ENCODE results near the gene DENND5B. TPM values are rescaled to one million over a fixed set of nuclear protein-coding genes. Genes with fewer than 3 reads are reported as not detected.
A peak's percentile ranks its signal among the peaks of the same experiment; 100 is the strongest.

Gene DENND5B
- total and polyA plus RNA-seq, 4 donors: 4.5 to 23.1 (median 9.3) TPM

DNA sequence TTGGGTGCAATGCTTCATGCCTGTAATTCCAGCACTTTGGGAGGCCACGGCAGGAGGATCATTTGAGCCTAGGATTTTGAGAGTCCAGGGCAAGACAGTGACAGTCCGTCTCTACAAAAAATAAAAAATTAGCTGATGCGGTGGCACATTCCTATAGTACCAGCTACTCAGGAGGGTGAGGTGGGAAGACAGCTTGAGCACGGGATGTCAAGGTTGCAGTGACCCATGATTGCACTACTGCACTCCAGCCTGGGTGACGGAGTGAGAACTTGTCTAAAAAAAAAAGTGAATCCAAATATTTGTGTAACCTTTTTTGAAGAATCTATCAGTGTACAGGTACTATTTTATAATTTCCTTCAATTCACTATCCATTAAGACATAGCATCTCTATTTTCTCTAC, 112.5 kb downstream of the DENND5B start:
- peak overlapping the region; percentile 20 to 42 for H3K27ac ChIP-seq (ENCODE audit: low read depth in 1 of 2, low read length in 2 of 2)
- H3K27me3 ChIP-seq (ENCODE audit: control insufficient read depth in 4 of 4, insufficient read depth in 4 of 4, low read length in 3 of 4): no peaks in the 10 kb centered on the region
- H3K9me3 ChIP-seq (ENCODE audit: control insufficient read depth in 4 of 4, low read length in 3 of 4): no peaks in the 10 kb centered on the region
- no peak for TF ChIP-seq YY1 (IDR thresholded peaks at IDR 0.05)
- TF ChIP-seq ZBTB33 (IDR thresholded peaks at IDR 0.05): no peak
- TF ChIP-seq HNF4G (IDR thresholded peaks at IDR 0.05): no peak
- TF ChIP-seq SP1 (IDR thresholded peaks at IDR 0.05): no peak
- no peak for TF ChIP-seq REST (IDR thresholded peaks at IDR 0.05)
- no peak for TF ChIP-seq RAD21 (IDR thresholded peaks at IDR 0.05)
- TF ChIP-seq, protein P1, sequence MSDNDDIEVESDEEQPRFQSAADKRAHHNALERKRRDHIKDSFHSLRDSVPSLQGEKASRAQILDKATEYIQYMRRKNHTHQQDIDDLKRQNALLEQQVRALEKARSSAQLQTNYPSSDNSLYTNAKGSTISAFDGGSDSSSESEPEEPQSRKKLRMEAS (IDR thresholded peaks at IDR 0.05): no peak
- WGBS: 66% methylated on average over 5 of the region's 5 CpGs
- no peak overlapping the region for H3K9ac ChIP-seq (ENCODE audit: low read depth in 1 of 2, low read length in 2 of 2)
- peaks cover 0 to 3% (median 0%) of the 10 kb centered on the region in 4 donors for H3K36me3 ChIP-seq (ENCODE audit: control insufficient read depth in 4 of 4, insufficient read depth in 3 of 4, low read depth in 1 of 4, low read length in 3 of 4)
- no peak for DNase-seq (ENCODE audit: low spot score)
- H3K4me1 ChIP-seq (ENCODE audit: control insufficient read depth in 4 of 4, insufficient read depth in 4 of 4, low read length in 3 of 4): peaks cover 8 to 33% (median 24%) of the 10 kb centered on the region in 4 donors
- no peak overlapping the region for H3K4me3 ChIP-seq (ENCODE audit: low read depth in 1 of 3, low read length in 3 of 3)

DNA sequence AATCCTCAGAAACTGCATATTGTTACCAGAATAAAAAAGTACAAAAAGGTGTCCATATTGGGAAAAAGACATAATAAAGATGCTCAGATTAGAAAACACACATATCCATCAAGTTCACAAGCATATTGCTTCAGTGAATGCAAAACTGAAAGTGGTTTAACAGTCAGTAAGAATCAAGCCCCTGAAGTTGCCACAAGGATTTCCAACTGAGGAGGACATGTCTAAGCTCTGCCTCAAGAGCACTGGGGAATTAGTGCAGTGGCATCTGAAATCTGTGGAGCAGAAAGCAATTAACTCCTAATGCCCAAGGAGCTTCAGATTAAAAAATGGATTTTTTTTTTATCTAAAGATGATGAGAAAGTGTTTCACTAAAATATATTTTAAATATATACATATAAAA, 113.2 kb downstream of the DENND5B start:
- no peaks in the 10 kb centered on the region for H3K27me3 ChIP-seq (ENCODE audit: control insufficient read depth in 4 of 4, insufficient read depth in 4 of 4, low read length in 3 of 4)
- no peak overlapping the region for H3K27ac ChIP-seq (ENCODE audit: low read depth in 1 of 2, low read length in 2 of 2)
- peaks cover 8 to 33% (median 24%) of the 10 kb centered on the region in 4 donors for H3K4me1 ChIP-seq (ENCODE audit: control insufficient read depth in 4 of 4, insufficient read depth in 4 of 4, low read length in 3 of 4)
- no peak for TF ChIP-seq RXRA (IDR thresholded peaks at IDR 0.05)
- no peak for TF ChIP-seq FOXA1 (IDR thresholded peaks at IDR 0.05)
- TF ChIP-seq NR2F2 (IDR thresholded peaks at IDR 0.05): no peak
- no peak for TF ChIP-seq SP1 (IDR thresholded peaks at IDR 0.05)
- TF ChIP-seq EGR1 (IDR thresholded peaks at IDR 0.05; ENCODE audit: low read depth in 2 of 2): no peak
- TF ChIP-seq, protein P1 (IDR thresholded peaks at IDR 0.05): no peak
- no peak for TF ChIP-seq ZBTB33 (IDR thresholded peaks at IDR 0.05)
- TF ChIP-seq HNF4G (IDR thresholded peaks at IDR 0.05): no peak
- no peak for TF ChIP-seq CTCF (IDR thresholded peaks at IDR 0.05; ENCODE audit: low read depth, low read length, missing input control)
- TF ChIP-seq GABPA (IDR thresholded peaks at IDR 0.05 in 1 of 2, conservative IDR thresholded peaks at IDR 0.05 in 1 of 2): no peak
- TF ChIP-seq RAD21 (IDR thresholded peaks at IDR 0.05): no peak
- peaks cover 0 to 3% (median 0%) of the 10 kb centered on the region in 4 donors for H3K36me3 ChIP-seq (ENCODE audit: control insufficient read depth in 4 of 4, insufficient read depth in 3 of 4, low read depth in 1 of 4, low read length in 3 of 4)
- H3K9ac ChIP-seq (ENCODE audit: low read depth in 1 of 2, low read length in 2 of 2): no peak overlapping the region
- no peak overlapping the region for H3K4me3 ChIP-seq (ENCODE audit: low read depth in 1 of 3, low read length in 3 of 3)
- no peak for DNase-seq (ENCODE audit: low spot score)
- no peaks in the 10 kb centered on the region for H3K9me3 ChIP-seq (ENCODE audit: control insufficient read depth in 4 of 4, low read length in 3 of 4)

All from liver (tissue), 9 donors.